GM12878 (cell line): ENCODE results near the gene TEX264. TPM values are rescaled to one million over a fixed set of nuclear protein-coding genes. Genes with fewer than 3 reads are reported as not detected.
A peak's percentile ranks its signal among the peaks of the same experiment; 100 is the strongest.

Experiments used
- BACH1 ChIP-seq: fragments of 450-650 bp; IDR thresholded peaks from 2 replicates; pipeline ENCODE4 v1.6.1; 2017; ENCODE audit warnings: mild to moderate bottlenecking, borderline replicate concordance
- BCL11A ChIP-seq: IDR thresholded peaks from 2 replicates; pipeline ENCODE4 v1.6.1; 2011; ENCODE audit warnings: low read depth, low read length
- BMI1 ChIP-seq: fragments of 450-650 bp; IDR thresholded peaks from 2 replicates; pipeline ENCODE4 v1.6.1; 2016; ENCODE audit warnings: mild to moderate bottlenecking, moderate library complexity, borderline replicate concordance
- CBX3 ChIP-seq: fragments of 200-600 bp; sonication (generic); IDR thresholded peaks from 2 replicates; pipeline ENCODE4 v1.6.1; 2016; ENCODE audit warnings: low read depth, borderline replicate concordance
- CEBPB ChIP-seq, 2 experiments: fragments of 150-350 bp in 1 of 2; IDR thresholded peaks; 2 replicates each; pipeline ENCODE4 v1.6.1; 2012 to 2014; ENCODE audit warnings: low read depth in 2 of 2, low read length in 2 of 2, borderline replicate concordance in 1 of 2, inconsistent platforms in 1 of 2
- E2F8 ChIP-seq: fragments of 450-650 bp; IDR thresholded peaks from 2 replicates; pipeline ENCODE4 v1.6.1; 2018; ENCODE audit warnings: mild to moderate bottlenecking, low read depth, moderate library complexity; ENCODE audit not compliant: partially characterized antibody
- EGR1 ChIP-seq, 2 experiments: IDR thresholded peaks; 1 replicate in 1 of 2; 2 replicates in 1 of 2; pipeline ENCODE4 v1.6.1; 2011 to 2012; ENCODE audit warnings: low read depth in 2 of 2, low read length in 2 of 2, borderline replicate concordance in 1 of 2, mild to moderate bottlenecking in 1 of 2, moderate library complexity in 1 of 2
- FOXK2 ChIP-seq: fragments of 450-650 bp; IDR thresholded peaks from 2 replicates; pipeline ENCODE4 v1.6.1; 2017; ENCODE audit warnings: mild to moderate bottlenecking, moderate library complexity
- IKZF1 ChIP-seq: fragments of 450-650 bp; conservative IDR thresholded peaks from 2 replicates; pipeline ENCODE4 v1.6.1; 2017; ENCODE audit warnings: antibody characterized with exemption, mild to moderate bottlenecking
- MEF2A ChIP-seq: IDR thresholded peaks from 2 replicates; pipeline ENCODE4 v1.6.1; 2011; ENCODE audit warnings: low read depth, mild to moderate bottlenecking, low read length, moderate library complexity; ENCODE audit not compliant: insufficient read depth
- NBN ChIP-seq: fragments of 450-650 bp; IDR thresholded peaks from 2 replicates; pipeline ENCODE4 v1.6.1; 2016
- NFXL1 ChIP-seq: fragments of 450-650 bp; IDR thresholded peaks from 2 replicates; pipeline ENCODE4 v1.6.1; 2017; ENCODE audit warnings: antibody characterized with exemption, mild to moderate bottlenecking, borderline replicate concordance
- NKRF ChIP-seq: fragments of 450-650 bp; conservative IDR thresholded peaks from 2 replicates; pipeline ENCODE4 v1.6.1; 2017; ENCODE audit warnings: mild to moderate bottlenecking, moderate library complexity
- NR2F1 ChIP-seq: fragments of 450-650 bp; conservative IDR thresholded peaks from 2 replicates; pipeline ENCODE4 v1.6.1; 2017; ENCODE audit warnings: mild to moderate bottlenecking
- NRF1 ChIP-seq: conservative IDR thresholded peaks from 2 replicates; pipeline ENCODE4 v1.6.1; 2011; ENCODE audit warnings: mild to moderate bottlenecking, low read depth, low read length, improper control_type of control experiment
- PAX5 ChIP-seq: IDR thresholded peaks from 2 replicates; pipeline ENCODE4 v1.6.1; 2011; ENCODE audit warnings: low read depth, low read length, borderline replicate concordance
- PAX8 ChIP-seq: fragments of 450-650 bp; IDR thresholded peaks from 2 replicates; pipeline ENCODE4 v1.6.1; 2017; ENCODE audit warnings: mild to moderate bottlenecking, moderate library complexity
- POU2F2 ChIP-seq: IDR thresholded peaks from 3 replicates; pipeline ENCODE4 v1.6.1; 2011; ENCODE audit warnings: low read depth, mild to moderate bottlenecking, low read length, borderline replicate concordance
- SP1 ChIP-seq: IDR thresholded peaks from one replicate; pipeline ENCODE4 v1.6.1; 2011; ENCODE audit warnings: low read depth, low read length
- ZNF207 ChIP-seq: fragments of 450-650 bp; IDR thresholded peaks from 2 replicates; pipeline ENCODE4 v1.6.1; 2014; ENCODE audit warnings: antibody characterized with exemption, mild to moderate bottlenecking, borderline replicate concordance
- ZNF622 ChIP-seq: fragments of 450-650 bp; IDR thresholded peaks from 2 replicates; pipeline ENCODE4 v1.6.1; 2017; ENCODE audit warnings: mild to moderate bottlenecking, inconsistent platforms
- ZNF687 ChIP-seq: fragments of 450-650 bp; IDR thresholded peaks from 2 replicates; pipeline ENCODE4 v1.6.1; 2017; ENCODE audit warnings: mild to moderate bottlenecking, moderate library complexity
- polyA plus RNA-seq, 11 experiments: library from polyadenylated mRNA; depleted of rRNA in 4 of 11; unstranded in 6 of 11; stranded (reverse) in 5 of 11; fragments of >200 nt; fragmentation: Nextera tagmentation in 4 of 11; fragmentation: Illumina TruSeq in 1 of 11; extraction: Ambion mirVana in 4 of 11; extraction: Trizol in 1 of 11; gene quantifications; 1 replicate in 1 of 11; 2 replicates in 10 of 11; pipeline versions ENCODE4 v1.2.1 to v1.2.3, GENCODE V29; 2011 to 2016; ENCODE audit warnings: inconsistent platforms in 2 of 11, missing spikeins in 2 of 11, low read depth in 1 of 11
- total RNA-seq, 4 experiments: library from RNA; depleted of rRNA in 3 of 4; stranded (reverse); fragments of >200 nt in 3 of 4; fragmentation: Illumina TruSeq in 1 of 4; extraction: Trizol in 1 of 4; gene quantifications; 2 replicates each; pipeline versions ENCODE4 v1.2.1 to v1.2.3, GENCODE V29; 2013 to 2021

Gene TEX264
- total and polyA plus RNA-seq, 10 of the 15 experiments (the other 5 are each of a cell fraction or from before 2014, with no cell fraction given), result 3.6 to 63.0 (median 52.4) TPM

- peak; percentile 23; the same call in 1 of the 2 replicates for TF ChIP-seq ZNF687
- peak; percentile 15; the same call in 1 of the 3 replicates for TF ChIP-seq POU2F2
- peak; percentile 73 for TF ChIP-seq NRF1
- TF ChIP-seq NBN, result 0 out of 2 replicates have a peak, but pooled peaks have one; percentile 59
- TF ChIP-seq IKZF1, result peak; percentile 82
- TF ChIP-seq SP1, result peak; percentile 32
- TF ChIP-seq FOXK2, result no peak
- TF ChIP-seq CEBPB (IDR thresholded peaks at IDR 0.05; ENCODE audit: borderline replicate concordance in 1 of 2, low read depth in 2 of 2, low read length in 2 of 2), result no peak
- no peak for TF ChIP-seq E2F8
- no peak for TF ChIP-seq CBX3
- TF ChIP-seq BMI1, result peak; percentile 96
- no peak for TF ChIP-seq NFXL1
- no peak for TF ChIP-seq ZNF622
- TF ChIP-seq PAX5, result peak; percentile 77; the same call in 1 of the 2 replicates
- 0 out of 2 replicates have a peak, but pooled peaks have one; percentile 17 for TF ChIP-seq BCL11A
- peak; percentile 78; the same call in 1 of the 2 replicates for TF ChIP-seq ZNF207
- TF ChIP-seq MEF2A, result no peak
- peak; percentile 45 for TF ChIP-seq NKRF
- TF ChIP-seq BACH1, result peak; percentile 98
- peak in 1 of 2 experiments; percentile 81; a peak in 2 of 3 replicates for TF ChIP-seq EGR1 (IDR thresholded peaks at IDR 0.05; ENCODE audit: borderline replicate concordance in 1 of 2, low read depth in 2 of 2, low read length in 2 of 2)
- TF ChIP-seq PAX8, result no peak
- TF ChIP-seq NR2F1, result peak; percentile 92
Measured at GRCh38 chr3:51670823-51671733, at the start of gene TEX264 (continued).
